Fibroblast of skin of right quadriceps (primary cell): Measurements from ENCODE around the gene ACP7.

Experiments used
- DNase-seq: peaks from one replicate; pipeline ENCODE4 v3.0.0-alpha.2; 2013

The ACP7 gene

GRCh38 chr19:39152066-39152465 is 67.9 kb downstream of the ACP7 start:
- DNase-seq = no peak

- DNase-seq = no peak
Measured at GRCh38 chr19:39154100-39154628, 70.0 kb downstream of the ACP7 start.

- DNase-seq = no peak
Measured at GRCh38 chr19:39154629-39155100, 70.5 kb downstream of the ACP7 start.

GRCh38 chr19:39155114-39155700 is 71.0 kb downstream of the ACP7 start:
- no peak for DNase-seq

GRCh38 chr19:39155741-39156140 is 71.6 kb downstream of the ACP7 start:
- no peak for DNase-seq

- no peak for DNase-seq
Measured at GRCh38 chr19:39156326-39157230, 72.4 kb downstream of the ACP7 start.

- no peak for DNase-seq
Measured at GRCh38 chr19:39157275-39157996, 73.3 kb downstream of the ACP7 start.

GRCh38 chr19:39157997-39158389 is 73.8 kb downstream of the ACP7 start:
- no peak for DNase-seq

- no peak for DNase-seq
Measured at GRCh38 chr19:39158646-39159260, 74.6 kb downstream of the ACP7 start.

GRCh38 chr19:39160523-39160861 is 76.3 kb downstream of the ACP7 start:
- DNase-seq = peak; percentile 28
